H1 (cell line): Measurements from ENCODE around the gene RAI14. TPM values are rescaled to one million over a fixed set of nuclear protein-coding genes. Genes with fewer than 3 reads are reported as not detected.

Source experiments
- CTCF ChIA-PET: fragments of 300-600 bp; sonication (Branson Sonifier 250); formaldehyde crosslinking; loops from one replicate; lab custom pipeline; 2021; ENCODE audit not compliant: partially characterized antibody; lab: Charles Lee
- POLR2A ChIA-PET: fragments of 300-600 bp; sonication (Branson Sonifier 250); formaldehyde crosslinking; loops from one replicate; lab custom pipeline; 2021; ENCODE audit warnings: inconsistent platforms; ENCODE audit not compliant: partially characterized antibody; lab: Charles Lee
- DNase-seq, 2 experiments: peaks; one replicate each; pipeline versions ENCODE4 v3.0.0 to v3.0.0-alpha.2; 2010 to 2022; ENCODE audit warnings: low spot score in 2 of 2, low read depth in 1 of 2, mixed read lengths in 1 of 2
- FAIRE-seq: peaks from 2 replicates; lab custom pipeline; 2011; peaks lifted over from hg19 to GRCh38; lab: Jason Lieb, UNC
- H2AFZ ChIP-seq: 2 replicates; pipeline ENCODE4 v1.8.1; 2012; ENCODE audit warnings: low read length, inconsistent platforms
- H2AK5ac ChIP-seq: 2 replicates; pipeline ENCODE4 v1.6.1; 2013; ENCODE audit warnings: low read depth, low read length
- H2BK120ac ChIP-seq: replicated peaks from 2 replicates; pipeline ENCODE3; 2013; ENCODE audit warnings: low read depth, low read length, inconsistent platforms
- H2BK12ac ChIP-seq: 2 replicates; pipeline ENCODE4 v1.6.1; 2013; ENCODE audit warnings: low read depth, low read length
- H2BK15ac ChIP-seq: 2 replicates; pipeline ENCODE4 v1.6.1; 2013; ENCODE audit warnings: low read length
- H2BK20ac ChIP-seq: 2 replicates; pipeline ENCODE4 v1.6.1; 2013; ENCODE audit warnings: low read length
- H2BK5ac ChIP-seq: 2 replicates; pipeline ENCODE4 v1.6.1; 2013; ENCODE audit warnings: low read depth, low read length
- H3K14ac ChIP-seq: 2 replicates; pipeline ENCODE4 v1.6.1; 2013; ENCODE audit warnings: inconsistent platforms; ENCODE audit not compliant: insufficient read length
- H3K18ac ChIP-seq: 2 replicates; pipeline ENCODE4 v1.6.1; 2013; ENCODE audit warnings: low read length; ENCODE audit errors: extremely low read depth
- H3K23ac ChIP-seq: 2 replicates; pipeline ENCODE4 v1.6.1; 2013; ENCODE audit warnings: inconsistent platforms; ENCODE audit not compliant: insufficient read length
- H3K23me2 ChIP-seq: 2 replicates; pipeline ENCODE4 v1.6.1; 2013; ENCODE audit warnings: low read depth, low read length
- H3K27ac ChIP-seq: 2 replicates; pipeline ENCODE4 v1.6.1; 2011; ENCODE audit warnings: low read depth, low read length, inconsistent platforms
- H3K27me3 ChIP-seq, 4 experiments: replicated peaks in 1 of 4; 1 replicate in 1 of 4; 2 replicates in 3 of 4; pipeline versions ENCODE4 v1.6.1 to v1.8.1; 2011 to 2013; ENCODE audit warnings: low read length in 3 of 4, mild to moderate bottlenecking in 3 of 4, inconsistent platforms in 2 of 4, mixed read lengths in 2 of 4, moderate library complexity in 1 of 4; ENCODE audit not compliant: control insufficient read depth in 3 of 4, insufficient read depth in 3 of 4; ENCODE audit errors: extremely low read depth in 1 of 4
- H3K36me3 ChIP-seq, 4 experiments: 2 replicates each; pipeline versions ENCODE4 v1.6.1 to v1.8.1; 2011 to 2013; ENCODE audit warnings: mild to moderate bottlenecking in 4 of 4, low read length in 3 of 4, moderate library complexity in 2 of 4, control low read depth in 1 of 4, inconsistent platforms in 1 of 4; ENCODE audit not compliant: insufficient read depth in 4 of 4, control insufficient read depth in 2 of 4
- H3K4ac ChIP-seq: replicated peaks from 2 replicates; pipeline ENCODE3; 2013; ENCODE audit warnings: low read length, low read depth, mixed read lengths, inconsistent platforms; ENCODE audit not compliant: insufficient read length
- H3K4me1 ChIP-seq, 4 experiments: replicated peaks in 1 of 4; 1 replicate in 1 of 4; 2 replicates in 3 of 4; pipeline versions ENCODE4 v1.6.1 to v1.8.1; 2011 to 2013; ENCODE audit warnings: low read length in 3 of 4, inconsistent platforms in 2 of 4, mixed read lengths in 1 of 4; ENCODE audit not compliant: insufficient read depth in 4 of 4, control insufficient read depth in 3 of 4
- H3K4me2 ChIP-seq, 2 experiments: 2 replicates each; pipeline versions ENCODE4 v1.6.1 to v1.8.1; 2011 to 2013; ENCODE audit warnings: low read depth in 2 of 2, low read length in 2 of 2, control low read depth in 1 of 2, inconsistent platforms in 1 of 2, mild to moderate bottlenecking in 1 of 2; ENCODE audit not compliant: insufficient read depth in 1 of 2
- H3K4me3 ChIP-seq, 4 experiments: fragments of 200-600, 300-600 bp in 1 of 4; sonication (generic), shearing (Covaris generic), sonication (Bioruptor Twin) in 1 of 4; 2 replicates each; pipeline versions ENCODE4 v1.5.1 to v1.8.1; 2011 to 2016; ENCODE audit warnings: low read length in 4 of 4, low read depth in 3 of 4, control low read depth in 2 of 4, inconsistent platforms in 2 of 4, mild to moderate bottlenecking in 2 of 4, mixed read lengths in 1 of 4, moderate library complexity in 1 of 4; ENCODE audit not compliant: insufficient read depth in 2 of 4; ENCODE audit errors: extremely low read depth in 1 of 4
- H3K56ac ChIP-seq: replicated peaks from 2 replicates; pipeline ENCODE3; 2013; ENCODE audit warnings: low read depth, mild to moderate bottlenecking, mixed read lengths, low read length, inconsistent platforms; ENCODE audit not compliant: insufficient read length
- H3K79me1 ChIP-seq: 2 replicates; pipeline ENCODE4 v1.6.1; 2013; ENCODE audit warnings: low read depth, low read length, control low read depth
- H3K79me2 ChIP-seq, 2 experiments: 2 replicates each; pipeline versions ENCODE4 v1.6.1 to v1.8.1; 2012 to 2013; ENCODE audit warnings: low read length in 2 of 2, mild to moderate bottlenecking in 2 of 2, inconsistent platforms in 1 of 2; ENCODE audit not compliant: insufficient read depth in 2 of 2, control insufficient read depth in 1 of 2
- H3K9ac ChIP-seq, 4 experiments: replicated peaks in 1 of 4; 1 replicate in 1 of 4; 2 replicates in 3 of 4; pipeline versions ENCODE4 v1.6.1 to v1.8.1; 2011 to 2013; ENCODE audit warnings: low read depth in 3 of 4, low read length in 3 of 4, control low read depth in 2 of 4, mild to moderate bottlenecking in 2 of 4, moderate library complexity in 2 of 4, inconsistent platforms in 1 of 4; ENCODE audit errors: extremely low read depth in 1 of 4
- H3K9me3 ChIP-seq, 2 experiments: 2 replicates each; pipeline versions ENCODE4 v1.6.1 to v1.8.1; 2012 to 2013; ENCODE audit warnings: mild to moderate bottlenecking in 2 of 2, moderate library complexity in 2 of 2, control low read depth in 1 of 2, inconsistent platforms in 1 of 2, low read depth in 1 of 2, low read length in 1 of 2, mixed read lengths in 1 of 2; ENCODE audit not compliant: insufficient read depth in 2 of 2
- H4K20me1 ChIP-seq, 2 experiments: replicated peaks in 1 of 2; 2 replicates each; pipeline versions ENCODE3 to v1.8.1; 2011 to 2013; ENCODE audit warnings: inconsistent platforms in 2 of 2, low read length in 2 of 2, mild to moderate bottlenecking in 1 of 2; ENCODE audit not compliant: insufficient read depth in 2 of 2, control insufficient read depth in 1 of 2
- H4K5ac ChIP-seq: 2 replicates; pipeline ENCODE4 v1.6.1; 2013; ENCODE audit warnings: low read length, low read depth, mixed read lengths, inconsistent platforms; ENCODE audit not compliant: insufficient read length
- H4K8ac ChIP-seq: 2 replicates; pipeline ENCODE4 v1.8.0; 2013; ENCODE audit warnings: mild to moderate bottlenecking, moderate library complexity, low read length, inconsistent platforms; ENCODE audit not compliant: insufficient read depth; ENCODE audit errors: extremely low read depth
- H4K91ac ChIP-seq: replicated peaks from 2 replicates; pipeline ENCODE3; 2013; ENCODE audit warnings: low read length, mixed read lengths, inconsistent platforms; ENCODE audit not compliant: insufficient read length
- CBX8 ChIP-seq: fragments of 300-800, 300-1000 bp; sonication (generic); IDR thresholded peaks from 2 replicates; pipeline ENCODE4 v1.7.1; 2016; ENCODE audit warnings: low read depth, low read length, borderline replicate concordance
- WGBS, 2 experiments: shearing (Covaris generic) in 1 of 2; methylation state at CpG; one replicate each; pipeline versions ENCODE4 v1.1.6 to v1.1.7; 2013 to 2015; ENCODE audit warnings: low lambda C conversion rate in 2 of 2, mixed read lengths in 2 of 2, inconsistent platforms in 1 of 2, low coverage in 1 of 2, missing lambda C conversion rate in 1 of 2; ENCODE audit not compliant: insufficient replicate concordance in 2 of 2, insufficient coverage in 1 of 2, insufficient read length in 1 of 2; ENCODE audit errors: extremely low coverage in 1 of 2, missing lambda C conversion rate in 1 of 2; 5-methylcytosine and 5-hydroxymethylcytosine counted together
- polyA plus RNA-seq, 7 experiments: library from polyadenylated mRNA; depleted of rRNA in 3 of 7; stranded (reverse) in 5 of 7; unstranded in 2 of 7; fragments of >200 nt in 5 of 7; fragments of 200-250 nt in 2 of 7; gene quantifications; 1 replicate in 5 of 7; 2 replicates in 1 of 7; 4 replicates in 1 of 7; pipeline versions ENCODE4 v1.2.1 to v1.2.3, GENCODE V29; 2011 to 2013; ENCODE audit warnings: missing spikeins in 2 of 7, mixed read lengths in 2 of 7
- total RNA-seq: library from RNA; stranded (reverse); fragmentation: NEBNext Ultra II Directional; extraction: Animal tissue kit (Norgen Biotek cat#: 25700); gene quantifications from 2 replicates; pipeline ENCODE4 v1.2.1, GENCODE V29; 2021

Gene RAI14
- total and polyA plus RNA-seq, 2 of the 8 experiments (the other 6 are each of a cell fraction or from before 2014, with no cell fraction given) = 48.4 to 210 TPM

DNA sequence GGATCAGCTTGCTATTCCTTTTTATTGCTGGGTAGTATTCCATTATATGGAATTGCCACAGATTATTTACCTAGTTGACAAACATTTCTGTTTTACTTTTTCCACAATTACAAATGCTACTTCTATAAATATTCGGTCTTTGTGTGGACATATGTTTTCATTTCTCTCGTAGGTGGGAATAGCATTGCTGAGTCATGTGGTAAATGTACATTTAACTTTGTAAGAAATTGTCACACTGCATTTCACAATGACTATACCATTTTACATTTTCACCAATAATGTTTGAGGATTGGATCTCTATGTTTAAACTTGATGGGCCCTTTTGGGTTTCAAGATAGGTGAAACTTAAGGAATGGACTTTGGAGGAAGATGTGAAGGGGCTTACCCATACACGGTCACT lies 19.7 kb downstream of the RAI14 start:
- DNase-seq = no peak
- FAIRE-seq = no peak
- Histone ChIP-seq H2BK12ac (no peak overlapping the region), H3K18ac (no peak overlapping the region), H2BK120ac (no peak overlapping the region), H3K79me1 (peaks cover 5% of the 10 kb centered on the region; the same call in 1 of the 2 replicates), H3K36me3 (no peaks in the 10 kb centered on the region; a peak in 3 of 8 replicates), H4K91ac (no peak overlapping the region), H2AK5ac (no peak overlapping the region), H4K20me1 (peaks cover 28 to 29% of the 10 kb centered on the region in 2 experiments), H3K9ac (no peak overlapping the region), H3K4me1 (peaks cover 4 to 26% (median 10%) of the 10 kb centered on the region in 4 experiments), H3K4me3 (no peak overlapping the region), H3K4me2 (no peak overlapping the region), H3K27me3 (no peaks in the 10 kb centered on the region), H3K27ac (no peak overlapping the region), H4K8ac (no peak overlapping the region), H2AFZ (no peak overlapping the region), H3K56ac (no peak overlapping the region), H2BK20ac (no peak overlapping the region), H3K14ac (no peak overlapping the region), H3K4ac (no peak overlapping the region), H3K23ac (no peak overlapping the region), H4K5ac (no peak overlapping the region), H3K9me3 (no peaks in the 10 kb centered on the region), H2BK15ac (no peak overlapping the region), H3K79me2 (peaks cover 46 to 100% of the 10 kb centered on the region in 2 experiments), H2BK5ac (no peak overlapping the region), H3K23me2 (no peaks in the 10 kb centered on the region)
- TF ChIP-seq CBX8 = no peak
- WGBS, 2 experiments = 91% methylated on average over 3 of the region's 3 CpGs; no CpG with 5 or more reads in 1 of the 2 experiments
- ChIA-PET POLR2A (interaction anchor here (0.8 to 1.1 kb wide), 2 partner anchors 9 to 19 kb away, joined by 3 read pairs; no protein-coding TSS in a partner anchor), CTCF (interaction anchor here (1.0 to 1.4 kb wide), 2 partner anchors 12 to 66 kb away, joined by 3 to 4 read pairs; no protein-coding TSS in a partner anchor)
